Glutamatergic neuron (in vitro differentiated cells): ENCODE results near the gene TOM1. TPM values are rescaled to one million over a fixed set of nuclear protein-coding genes. Genes with fewer than 3 reads are reported as not detected.

ENCODE experiments used
- DNase-seq: peaks from one replicate; pipeline ENCODE4 v3.0.0; 2022
- H3K27ac Mint-ChIP-seq: one replicate; pipeline ENCODE4 v1.8.0; 2020; ENCODE audit warnings: mild to moderate bottlenecking, mixed read lengths, inconsistent platforms; ENCODE audit not compliant: unreplicated experiment
- H3K27me3 Mint-ChIP-seq: one replicate; pipeline ENCODE4 v1.8.0; 2020; ENCODE audit warnings: mild to moderate bottlenecking, moderate library complexity, mixed read lengths, inconsistent platforms; ENCODE audit not compliant: unreplicated experiment
- H3K36me3 Mint-ChIP-seq: one replicate; pipeline ENCODE4 v1.8.0; 2020; ENCODE audit warnings: mild to moderate bottlenecking, mixed read lengths, inconsistent platforms; ENCODE audit not compliant: unreplicated experiment
- H3K4me1 Mint-ChIP-seq: one replicate; pipeline ENCODE4 v1.8.0; 2020; ENCODE audit warnings: mild to moderate bottlenecking, low read depth, mixed read lengths, inconsistent platforms; ENCODE audit not compliant: unreplicated experiment
- H3K4me3 Mint-ChIP-seq: one replicate; pipeline ENCODE4 v1.8.0; 2020; ENCODE audit warnings: mild to moderate bottlenecking, mixed read lengths, inconsistent platforms; ENCODE audit not compliant: unreplicated experiment
- H3K9me3 Mint-ChIP-seq: one replicate; pipeline ENCODE4 v1.8.0; 2020; ENCODE audit warnings: mild to moderate bottlenecking, moderate library complexity, mixed read lengths, inconsistent platforms; ENCODE audit not compliant: unreplicated experiment
- total RNA-seq: library from RNA; stranded (reverse); fragmentation: NEBNext Ultra II Directional; extraction: Animal tissue kit (Norgen Biotek cat#: 25700); gene quantifications from one replicate; pipeline ENCODE4 v1.2.1, GENCODE V29; 2021; ENCODE audit not compliant: unreplicated experiment
- TF ChIP-seq, protein P1 (sequence below): fragments of 200-600 bp; sonication (generic); IDR thresholded peaks from one replicate; pipeline ENCODE4 v1.5.0; 2021; ENCODE audit not compliant: partially characterized antibody, unreplicated experiment

The TOM1 gene
- total RNA-seq, 1 donor from 2014 or later: 40.6 TPM

DNA sequence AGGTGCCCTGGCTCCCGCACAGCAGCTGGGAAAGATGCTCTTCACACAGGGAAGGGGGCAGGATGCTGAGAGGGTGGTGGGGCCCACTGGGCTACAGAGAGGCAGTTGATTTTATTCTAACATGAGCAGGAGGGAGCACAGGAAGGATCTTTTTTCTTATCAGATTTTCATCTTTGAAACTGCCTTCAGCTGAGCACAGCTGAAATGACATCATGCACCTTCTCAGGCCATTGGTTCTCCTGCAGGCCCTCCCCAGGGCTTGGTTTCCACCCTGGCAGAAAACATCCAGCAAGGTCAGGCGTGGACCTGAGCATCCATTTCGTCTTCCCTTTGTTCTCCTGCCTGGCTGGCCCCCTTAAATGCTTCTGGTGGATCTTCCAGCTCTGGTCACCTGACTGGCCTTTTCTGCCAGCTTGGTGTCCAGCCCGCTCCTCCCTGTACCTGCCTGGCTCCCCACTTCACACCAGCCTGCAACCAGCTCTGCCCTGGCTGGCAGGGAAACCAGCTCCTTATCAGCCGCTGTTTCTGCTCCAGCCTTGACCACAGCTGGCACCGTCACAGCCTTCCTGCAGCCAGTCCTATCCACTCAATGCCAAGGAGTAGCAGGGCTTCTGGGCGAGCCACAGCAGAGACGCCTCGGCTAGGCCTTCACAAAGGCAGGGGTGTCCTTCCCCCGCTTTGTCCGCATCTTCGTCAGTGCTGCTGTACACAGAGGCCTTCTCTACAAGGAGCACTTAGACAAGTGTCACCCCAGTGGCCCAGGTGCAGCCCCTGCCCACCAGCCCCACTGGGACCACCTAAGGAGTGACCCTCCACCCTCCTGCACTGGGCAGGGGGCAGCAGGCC is 36.5 kb downstream of the TOM1 start:
- peaks cover 2% of the 10 kb centered on the region for H3K4me1 Mint-ChIP-seq
- H3K36me3 Mint-ChIP-seq: peaks cover 3% of the 10 kb centered on the region
- H3K27ac Mint-ChIP-seq: no peak overlapping the region
- peaks cover 2% of the 10 kb centered on the region for H3K27me3 Mint-ChIP-seq
- no peak for DNase-seq
- no peaks in the 10 kb centered on the region for H3K9me3 Mint-ChIP-seq
- H3K4me3 Mint-ChIP-seq: no peak overlapping the region
- TF ChIP-seq, protein P1, sequence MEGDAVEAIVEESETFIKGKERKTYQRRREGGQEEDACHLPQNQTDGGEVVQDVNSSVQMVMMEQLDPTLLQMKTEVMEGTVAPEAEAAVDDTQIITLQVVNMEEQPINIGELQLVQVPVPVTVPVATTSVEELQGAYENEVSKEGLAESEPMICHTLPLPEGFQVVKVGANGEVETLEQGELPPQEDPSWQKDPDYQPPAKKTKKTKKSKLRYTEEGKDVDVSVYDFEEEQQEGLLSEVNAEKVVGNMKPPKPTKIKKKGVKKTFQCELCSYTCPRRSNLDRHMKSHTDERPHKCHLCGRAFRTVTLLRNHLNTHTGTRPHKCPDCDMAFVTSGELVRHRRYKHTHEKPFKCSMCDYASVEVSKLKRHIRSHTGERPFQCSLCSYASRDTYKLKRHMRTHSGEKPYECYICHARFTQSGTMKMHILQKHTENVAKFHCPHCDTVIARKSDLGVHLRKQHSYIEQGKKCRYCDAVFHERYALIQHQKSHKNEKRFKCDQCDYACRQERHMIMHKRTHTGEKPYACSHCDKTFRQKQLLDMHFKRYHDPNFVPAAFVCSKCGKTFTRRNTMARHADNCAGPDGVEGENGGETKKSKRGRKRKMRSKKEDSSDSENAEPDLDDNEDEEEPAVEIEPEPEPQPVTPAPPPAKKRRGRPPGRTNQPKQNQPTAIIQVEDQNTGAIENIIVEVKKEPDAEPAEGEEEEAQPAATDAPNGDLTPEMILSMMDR: no peak

DNA sequence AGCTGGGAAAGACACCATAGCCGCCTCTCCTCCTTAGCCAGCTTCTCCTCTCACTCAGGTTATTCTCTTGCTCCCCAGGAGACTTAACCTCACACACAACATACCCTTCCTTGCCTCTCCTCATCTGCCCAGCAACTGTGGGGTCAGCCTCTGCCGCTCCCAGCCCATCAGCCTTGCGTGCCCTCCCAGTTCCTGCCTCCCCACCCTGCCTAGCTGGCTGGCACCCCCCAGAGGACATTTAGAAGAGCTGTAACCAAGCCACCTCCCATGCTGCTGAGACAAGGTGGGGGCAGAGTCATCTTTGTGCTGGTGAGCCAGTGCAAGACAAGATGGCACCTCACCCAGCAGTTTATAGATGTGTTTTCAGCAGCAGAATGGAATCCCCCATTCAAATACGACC is 38.2 kb downstream of the TOM1 start:
- no peak overlapping the region for H3K27ac Mint-ChIP-seq
- H3K4me3 Mint-ChIP-seq: no peak overlapping the region
- TF ChIP-seq, protein P1: no peak
- H3K27me3 Mint-ChIP-seq: no peaks in the 10 kb centered on the region
- H3K4me1 Mint-ChIP-seq: peaks cover 2% of the 10 kb centered on the region
- H3K36me3 Mint-ChIP-seq: peaks cover 3% of the 10 kb centered on the region
- DNase-seq: no peak
- no peaks in the 10 kb centered on the region for H3K9me3 Mint-ChIP-seq

DNA sequence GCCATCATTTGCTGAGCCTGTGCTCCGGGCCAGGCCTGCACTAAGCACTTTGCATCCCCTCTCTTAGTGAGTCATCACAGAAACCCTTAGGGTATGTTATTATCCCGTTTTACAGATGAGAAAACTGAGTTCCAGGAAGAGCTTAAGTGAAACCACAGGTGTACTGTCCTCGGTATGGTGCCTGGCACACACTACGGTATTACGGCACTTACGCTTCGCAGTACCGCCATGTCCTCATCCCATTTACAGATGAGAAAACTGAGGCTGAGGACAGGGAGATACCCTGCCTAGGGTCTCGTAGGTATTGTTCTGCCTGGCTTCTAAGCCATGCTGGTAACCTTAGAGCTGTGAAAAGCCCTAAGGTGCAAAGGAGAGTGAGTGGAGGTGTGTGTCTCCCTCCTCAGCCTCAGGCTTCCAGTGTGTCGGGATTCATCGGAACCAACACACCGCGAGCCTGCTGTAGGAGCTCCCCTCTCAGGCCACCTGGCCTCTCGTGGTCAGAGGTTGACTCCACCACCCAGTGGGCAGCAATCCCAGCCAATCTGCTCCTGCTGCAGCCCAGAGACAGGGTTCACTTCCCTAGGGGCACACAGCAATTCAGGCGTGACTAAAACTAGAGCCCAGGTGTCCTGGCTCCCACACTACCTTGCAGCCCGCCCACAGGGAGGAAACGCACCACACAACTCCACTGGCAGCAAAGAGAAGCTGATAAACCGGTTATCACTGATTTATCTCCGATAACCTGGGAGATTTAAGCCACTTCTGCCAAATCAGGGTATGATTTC is 41.6 kb downstream of the TOM1 start:
- H3K27me3 Mint-ChIP-seq: peaks cover 2% of the 10 kb centered on the region
- peaks cover 3% of the 10 kb centered on the region for H3K9me3 Mint-ChIP-seq
- no peak overlapping the region for H3K4me3 Mint-ChIP-seq
- TF ChIP-seq, protein P1: no peak
- peaks cover 3% of the 10 kb centered on the region for H3K36me3 Mint-ChIP-seq
- H3K27ac Mint-ChIP-seq: no peak overlapping the region
- no peaks in the 10 kb centered on the region for H3K4me1 Mint-ChIP-seq
- no peak for DNase-seq

DNA sequence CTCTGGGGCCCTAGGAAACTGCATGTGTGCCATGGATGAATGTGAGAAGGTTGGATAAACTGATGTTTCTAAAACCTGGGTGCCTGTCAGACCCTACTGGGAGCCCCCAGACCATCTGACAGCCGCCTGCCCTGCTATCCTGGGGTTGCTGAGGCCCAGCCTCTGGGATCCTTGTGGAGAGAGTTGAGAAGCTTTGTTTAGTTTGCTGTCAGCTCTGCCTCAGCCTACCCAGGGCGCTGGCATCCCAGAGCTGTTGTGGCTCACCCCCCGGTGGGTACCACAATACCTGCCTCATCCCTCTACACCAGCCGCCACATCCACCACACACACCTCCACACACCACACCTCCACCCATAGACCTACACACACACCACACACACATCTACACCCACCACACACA is 42.7 kb downstream of the TOM1 start:
- DNase-seq: no peak
- H3K4me1 Mint-ChIP-seq: no peaks in the 10 kb centered on the region
- TF ChIP-seq, protein P1: no peak
- peaks cover 2% of the 10 kb centered on the region for H3K27me3 Mint-ChIP-seq
- peaks cover 3% of the 10 kb centered on the region for H3K36me3 Mint-ChIP-seq
- peaks cover 3% of the 10 kb centered on the region for H3K9me3 Mint-ChIP-seq
- no peak overlapping the region for H3K4me3 Mint-ChIP-seq
- no peak overlapping the region for H3K27ac Mint-ChIP-seq
